ENCODE results near the gene AEBP1.
A peak's percentile ranks its signal among the peaks of the same experiment; 100 is the strongest.

The AEBP1 gene

GRCh38 chr7:44067064-44067951 is 36.8 kb upstream of the AEBP1 start:
- DNase-seq, result no peak

GRCh38 chr7:44068054-44068453 is 36.1 kb upstream of the AEBP1 start:
- no peak for DNase-seq

GRCh38 chr7:44071726-44072363 is 32.3 kb upstream of the AEBP1 start:
- no peak for DNase-seq

- peak; percentile 35 for DNase-seq
These were observed 31.5 kb upstream of the AEBP1 start for GRCh38 chr7:44072364-44073231.

- DNase-seq, result peak; percentile 48
These were observed 30.3 kb upstream of the AEBP1 start for GRCh38 chr7:44073664-44074348.

GRCh38 chr7:44074349-44074695 is 29.8 kb upstream of the AEBP1 start:
- no peak for DNase-seq

- DNase-seq, result no peak
These were observed 28.7 kb upstream of the AEBP1 start for GRCh38 chr7:44075296-44076075.

GRCh38 chr7:44076101-44076895 is 27.8 kb upstream of the AEBP1 start:
- no peak for DNase-seq

GRCh38 chr7:44077061-44077460 is 27.1 kb upstream of the AEBP1 start:
- DNase-seq, result no peak

GRCh38 chr7:44077681-44078091 is 26.5 kb upstream of the AEBP1 start:
- peak; percentile 30 for DNase-seq

- no peak for DNase-seq
These were observed 25.6 kb upstream of the AEBP1 start for GRCh38 chr7:44078521-44078920.

GRCh38 chr7:44079331-44080021 is 24.7 kb upstream of the AEBP1 start:
- no peak for DNase-seq

GRCh38 chr7:44080118-44080517 is 24.0 kb upstream of the AEBP1 start:
- no peak for DNase-seq

- DNase-seq, result peak; percentile 22
These were observed 23.4 kb upstream of the AEBP1 start for GRCh38 chr7:44080686-44081265.

GRCh38 chr7:44081266-44081748 is 22.8 kb upstream of the AEBP1 start:
- DNase-seq, result peak; percentile 54

GRCh38 chr7:44082541-44083207 is 21.5 kb upstream of the AEBP1 start:
- peak; percentile 100 for DNase-seq

- no peak for DNase-seq
These were observed 20.3 kb upstream of the AEBP1 start for GRCh38 chr7:44083796-44084195.

- no peak for DNase-seq
These were observed 19.4 kb upstream of the AEBP1 start for GRCh38 chr7:44084701-44085100.

GRCh38 chr7:44085546-44085945 is 18.6 kb upstream of the AEBP1 start:
- DNase-seq, result no peak
